Caco-2 (cell line): ENCODE results near the gene PHF1. TPM values are rescaled to one million over a fixed set of nuclear protein-coding genes. Genes with fewer than 3 reads are reported as not detected.
A peak's percentile ranks its signal among the peaks of the same experiment; 100 is the strongest.

ENCODE experiments used
- BruUV-seq: library from RNA; stranded (reverse); fragments of 400-500 nt; replicated peaks from 2 replicates; lab custom pipeline; 2021; lab: Mats Ljungman, UMichigan
- CTCF ChIA-PET: fragments of 300-600 bp; sonication (Branson Sonifier 250); formaldehyde crosslinking; loops from one replicate; lab custom pipeline; 2022; ENCODE audit warnings: antibody characterized with exemption; lab: Charles Lee
- POLR2A ChIA-PET: fragments of 300-600 bp; sonication (Branson Sonifier 250); formaldehyde crosslinking; loops from one replicate; lab custom pipeline; 2022; ENCODE audit warnings: antibody characterized with exemption; lab: Charles Lee
- DNase-seq, 2 experiments: peaks; one replicate each; pipeline versions ENCODE4 v3.0.0 to v3.0.0-alpha.2; 2020 to 2022
- H3K27me3 ChIP-seq: replicated peaks from 2 replicates; pipeline ENCODE4 v1.6.0; 2011; ENCODE audit warnings: low read length; ENCODE audit not compliant: control insufficient read depth, insufficient read depth
- H3K36me3 ChIP-seq: 2 replicates; pipeline ENCODE4 v1.5.1; 2011; ENCODE audit warnings: low read length; ENCODE audit not compliant: control insufficient read depth, insufficient read depth
- H3K4me1 ChIP-seq: fragments of 250-450 bp; sonication (Bioruptor Pico); 2 replicates; pipeline ENCODE4 v1.5.1; 2020; ENCODE audit warnings: mild to moderate bottlenecking
- H3K4me3 ChIP-seq: 2 replicates; pipeline ENCODE4 v1.5.1; 2011; ENCODE audit warnings: low read depth, mild to moderate bottlenecking, control low read depth, low read length
- H3K9me3 ChIP-seq: fragments of 250-450 bp; sonication (Bioruptor Pico); 2 replicates; pipeline ENCODE4 v1.5.1; 2020; ENCODE audit warnings: mild to moderate bottlenecking, moderate library complexity
- H3K27ac Mint-ChIP-seq: one replicate; pipeline ENCODE4 v1.8.0; 2022; ENCODE audit warnings: mixed read lengths; ENCODE audit not compliant: unreplicated experiment
- H3K27me3 Mint-ChIP-seq: one replicate; pipeline ENCODE4 v1.8.0; 2022; ENCODE audit warnings: mixed read lengths; ENCODE audit not compliant: insufficient read depth, unreplicated experiment
- H3K36me3 Mint-ChIP-seq: one replicate; pipeline ENCODE4 v1.8.0; 2022; ENCODE audit warnings: mild to moderate bottlenecking, mixed read lengths; ENCODE audit not compliant: insufficient read depth, unreplicated experiment
- H3K4me1 Mint-ChIP-seq: one replicate; pipeline ENCODE4 v1.8.0; 2022; ENCODE audit warnings: low read depth, mixed read lengths; ENCODE audit not compliant: unreplicated experiment
- H3K4me3 Mint-ChIP-seq: one replicate; pipeline ENCODE4 v1.8.0; 2022; ENCODE audit warnings: mild to moderate bottlenecking, moderate library complexity, mixed read lengths; ENCODE audit not compliant: unreplicated experiment
- H3K9me3 Mint-ChIP-seq: one replicate; pipeline ENCODE4 v1.8.0; 2022; ENCODE audit warnings: mixed read lengths; ENCODE audit not compliant: unreplicated experiment
- CTCF ChIP-seq, 2 experiments: fragments of 200-600 bp in 1 of 2; IDR thresholded peaks; 1 replicate in 1 of 2; 2 replicates in 1 of 2; pipeline versions ENCODE4 v1.5.1 to v1.8.0; 2011 to 2022; ENCODE audit warnings: antibody characterized with exemption in 1 of 2, control low read depth in 1 of 2, inconsistent platforms in 1 of 2, low read depth in 1 of 2, low read length in 1 of 2, mild to moderate bottlenecking in 1 of 2, moderate library complexity in 1 of 2; ENCODE audit not compliant: insufficient read depth in 1 of 2, severe bottlenecking in 1 of 2, unreplicated experiment in 1 of 2
- intact Hi-C: fragments of 100-400 bp; cut with micrococcal nuclease; formaldehyde crosslinking; loops from one replicate; pipeline ENCODE4 v1.10.0; 2022; ENCODE audit not compliant: unreplicated experiment
- total RNA-seq: library from RNA; stranded (reverse); gene quantifications from 2 replicates; pipeline ENCODE4 v1.2.3, GENCODE V29; 2022

PHF1 gene
- total RNA-seq, 1 experiment from 2014 or later: 26.4 TPM

GRCh38 chr6:33413241-33414120 lies 2.7 kb downstream of the PHF1 start:
- no peaks in the 10 kb centered on the region for H3K9me3 Mint-ChIP-seq

GRCh38 chr6:33414592-33415271 lies 3.9 kb downstream of the PHF1 start:
- TF ChIP-seq CTCF (IDR thresholded peaks at IDR 0.05; ENCODE audit: insufficient read depth in 1 of 2, low read depth in 1 of 2, low read length in 1 of 2, severe bottlenecking in 1 of 2, unreplicated experiment in 1 of 2): peak in 1 of 2 experiments; percentile 29
- Mint-ChIP-seq H3K4me1 (peaks cover 10% of the 10 kb centered on the region), H3K27ac (no peak overlapping the region), H3K36me3 (peaks cover 61% of the 10 kb centered on the region), H3K4me3 (no peak overlapping the region), H3K27me3 (no peaks in the 10 kb centered on the region), H3K9me3 (no peaks in the 10 kb centered on the region)
- CTCF ChIA-PET: no interaction called here
- POLR2A ChIA-PET: no interaction called here
- Histone ChIP-seq H3K36me3 (peaks cover 4% of the 10 kb centered on the region), H3K9me3 (no peaks in the 10 kb centered on the region), H3K27me3 (no peaks in the 10 kb centered on the region), H3K4me3 (no peak overlapping the region), H3K4me1 (peaks cover 18% of the 10 kb centered on the region)
- intact Hi-C loops: no loop called here
- no TSS peak for BruUV-seq
- no peak for DNase-seq

More at GRCh38 chr6:33413241-33414120, 2.7 kb downstream of the PHF1 start:
- Mint-ChIP-seq H3K4me3 (no peak overlapping the region), H3K4me1 (peaks cover 15% of the 10 kb centered on the region), H3K27me3 (no peaks in the 10 kb centered on the region), H3K27ac (no peak overlapping the region), H3K36me3 (peaks cover 70% of the 10 kb centered on the region)
- Histone ChIP-seq H3K4me1 (peaks cover 20% of the 10 kb centered on the region), H3K27me3 (no peaks in the 10 kb centered on the region), H3K9me3 (no peaks in the 10 kb centered on the region), H3K36me3 (peaks cover 4% of the 10 kb centered on the region), H3K4me3 (no peak overlapping the region)
- POLR2A ChIA-PET: interaction anchor here (0.6 kb wide), 1 partner anchor 95 kb away, joined by 4 read pairs; no protein-coding TSS in a partner anchor
- DNase-seq: no peak
- CTCF ChIA-PET: no interaction called here
- BruUV-seq: no TSS peak
- intact Hi-C loops: no loop called here
- TF ChIP-seq CTCF (IDR thresholded peaks at IDR 0.05; ENCODE audit: insufficient read depth in 1 of 2, low read depth in 1 of 2, low read length in 1 of 2, severe bottlenecking in 1 of 2, unreplicated experiment in 1 of 2): no peak

- TF ChIP-seq CTCF (IDR thresholded peaks at IDR 0.05; ENCODE audit: insufficient read depth in 1 of 2, low read depth in 1 of 2, low read length in 1 of 2, severe bottlenecking in 1 of 2, unreplicated experiment in 1 of 2): no peak
- POLR2A ChIA-PET: no interaction called here
- no peak overlapping the region for H3K4me3 ChIP-seq
Measured at GRCh38 chr6:33415831-33416230, 5.0 kb downstream of the PHF1 start.

More at GRCh38 chr6:33415831-33416230, 5.0 kb downstream of the PHF1 start:
- Histone ChIP-seq H3K36me3 (peaks cover 4% of the 10 kb centered on the region), H3K9me3 (no peaks in the 10 kb centered on the region), H3K27me3 (no peaks in the 10 kb centered on the region), H3K4me1 (peaks cover 18% of the 10 kb centered on the region)
- no peak for DNase-seq
- Mint-ChIP-seq H3K9me3 (no peaks in the 10 kb centered on the region), H3K27me3 (no peaks in the 10 kb centered on the region), H3K36me3 (peaks cover 50% of the 10 kb centered on the region), H3K4me3 (no peak overlapping the region), H3K27ac (no peak overlapping the region), H3K4me1 (peaks cover 6% of the 10 kb centered on the region)
- CTCF ChIA-PET: no interaction called here
- intact Hi-C loops: no loop called here
- BruUV-seq: no TSS peak
